Dermis microvascular lymphatic vessel endothelial cell (primary cell): ENCODE data around the gene KCNH8. TPM values are rescaled to one million over a fixed set of nuclear protein-coding genes. Genes with fewer than 3 reads are reported as not detected.

Experiments used
- DNase-seq, 2 donors: peaks; one replicate each; pipeline versions ENCODE4 v3.0.0 to v3.0.0-alpha.2; 2010; ENCODE audit warnings: low read depth in 2 of 2
- total RNA-seq: library from RNA; depleted of rRNA; stranded (reverse); fragments of >200 nt; gene quantifications from 2 replicates; pipeline ENCODE4 v1.2.1, GENCODE V29; 2014

Gene KCNH8
- total RNA-seq, 1 donor from 2014 or later = not detected

DNA sequence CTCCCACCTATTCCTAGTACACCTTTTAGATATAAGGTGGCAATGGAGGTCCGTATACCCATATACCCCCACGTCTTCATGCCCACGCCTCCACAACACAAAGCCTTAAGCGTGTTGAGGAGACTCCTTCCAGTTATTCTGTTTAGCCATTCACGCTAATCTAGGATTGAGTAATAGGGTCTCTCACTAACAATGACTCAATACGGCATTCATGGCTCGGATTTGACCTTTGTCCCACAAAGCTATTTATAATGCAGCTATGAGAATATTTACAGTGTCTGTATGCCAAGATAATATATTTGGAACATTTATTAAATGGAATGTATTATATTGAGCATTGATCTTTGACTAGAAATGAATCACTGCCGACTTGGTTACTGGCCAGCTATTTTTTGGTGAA is 215.8 kb downstream of the KCNH8 start:
- no peak for DNase-seq

- no peak for DNase-seq
Measured at GRCh38 chr3:19365471-19365870, 217.2 kb downstream of the KCNH8 start.

DNA sequence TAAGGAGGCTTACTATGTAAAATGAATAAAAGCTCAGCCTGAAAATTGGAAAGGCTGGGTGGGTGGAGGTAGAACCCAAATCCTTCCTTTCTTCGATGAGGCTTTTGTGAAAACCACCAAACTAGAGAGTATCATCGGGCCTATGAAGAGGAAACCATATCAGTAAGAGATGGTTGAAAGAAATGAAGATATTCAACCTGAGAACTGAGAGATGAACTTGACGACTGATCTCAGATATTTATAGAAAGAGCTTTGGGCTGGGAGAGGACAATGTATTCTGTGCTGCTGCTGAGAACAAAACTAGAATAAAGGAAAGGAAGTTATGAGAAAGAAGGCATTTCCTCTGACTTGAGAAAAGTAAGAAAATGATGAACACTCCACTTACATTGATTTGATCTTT is 236.6 kb downstream of the KCNH8 start:
- no peak for DNase-seq

- DNase-seq = no peak
Measured at GRCh38 chr3:19392150-19392549, 243.8 kb downstream of the KCNH8 start.

- DNase-seq = no peak
Measured at GRCh38 chr3:19394946-19395345, 246.6 kb downstream of the KCNH8 start.

- no peak for DNase-seq
Measured at GRCh38 chr3:19396726-19397125, 248.4 kb downstream of the KCNH8 start.

DNA sequence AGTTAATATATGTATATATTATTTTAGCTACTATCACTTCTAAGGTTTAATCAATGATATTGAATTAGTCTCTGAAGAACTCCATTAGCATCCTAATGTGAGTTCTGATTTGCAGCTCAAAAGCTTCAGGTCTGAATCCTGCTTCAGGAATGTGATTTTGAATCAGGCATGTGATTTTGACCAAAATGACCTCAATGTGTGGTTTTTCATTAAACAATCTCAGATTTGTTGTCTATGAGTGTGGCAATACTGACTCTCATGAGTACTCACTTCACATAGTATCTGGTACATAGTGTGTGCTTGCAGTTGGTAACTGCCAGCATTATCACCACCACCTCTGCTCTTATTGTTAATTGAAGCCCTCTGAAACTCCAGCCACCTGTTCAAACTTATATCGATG is 251.0 kb downstream of the KCNH8 start:
- DNase-seq = no peak

DNA sequence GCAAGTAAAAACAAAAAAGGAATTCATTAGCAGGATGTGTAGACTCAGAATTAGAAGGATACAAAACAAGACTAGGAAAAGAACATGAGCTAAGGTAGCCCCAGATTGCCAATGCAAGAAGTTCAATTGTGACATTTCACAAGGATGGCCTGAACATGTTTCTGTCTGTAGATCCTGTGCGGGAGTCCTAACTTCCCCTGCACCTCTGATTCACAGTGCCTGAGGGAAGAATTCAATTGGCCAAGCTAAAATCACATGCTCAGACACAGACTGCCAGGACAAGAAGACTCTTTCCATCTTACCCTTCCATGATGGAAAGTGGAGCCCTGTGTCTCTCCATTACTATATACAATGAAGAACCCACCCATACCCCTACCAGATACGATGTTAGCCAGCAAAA is 251.5 kb downstream of the KCNH8 start:
- no peak for DNase-seq

DNA sequence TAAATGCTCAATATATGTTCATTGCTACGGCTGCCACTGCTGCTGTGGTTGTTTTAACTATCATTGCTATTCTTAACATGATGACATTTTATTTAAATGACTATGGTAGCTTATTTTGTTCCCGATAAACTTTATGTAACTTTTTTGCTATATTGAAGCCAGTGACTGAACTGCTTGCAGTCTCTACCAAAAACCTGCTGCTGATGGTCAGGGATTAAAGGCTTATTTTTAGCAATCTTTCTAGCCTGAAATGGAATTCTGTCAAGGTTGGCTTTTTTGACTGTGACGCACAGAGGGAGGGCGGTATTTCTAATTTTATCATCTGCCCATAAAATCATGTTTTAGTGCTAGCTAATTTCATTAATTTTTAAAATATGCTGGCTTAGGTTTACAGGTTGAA is 271.8 kb downstream of the KCNH8 start:
- DNase-seq = no peak

GRCh38 chr3:19425825-19426224 is 277.5 kb downstream of the KCNH8 start:
- no peak for DNase-seq

DNA sequence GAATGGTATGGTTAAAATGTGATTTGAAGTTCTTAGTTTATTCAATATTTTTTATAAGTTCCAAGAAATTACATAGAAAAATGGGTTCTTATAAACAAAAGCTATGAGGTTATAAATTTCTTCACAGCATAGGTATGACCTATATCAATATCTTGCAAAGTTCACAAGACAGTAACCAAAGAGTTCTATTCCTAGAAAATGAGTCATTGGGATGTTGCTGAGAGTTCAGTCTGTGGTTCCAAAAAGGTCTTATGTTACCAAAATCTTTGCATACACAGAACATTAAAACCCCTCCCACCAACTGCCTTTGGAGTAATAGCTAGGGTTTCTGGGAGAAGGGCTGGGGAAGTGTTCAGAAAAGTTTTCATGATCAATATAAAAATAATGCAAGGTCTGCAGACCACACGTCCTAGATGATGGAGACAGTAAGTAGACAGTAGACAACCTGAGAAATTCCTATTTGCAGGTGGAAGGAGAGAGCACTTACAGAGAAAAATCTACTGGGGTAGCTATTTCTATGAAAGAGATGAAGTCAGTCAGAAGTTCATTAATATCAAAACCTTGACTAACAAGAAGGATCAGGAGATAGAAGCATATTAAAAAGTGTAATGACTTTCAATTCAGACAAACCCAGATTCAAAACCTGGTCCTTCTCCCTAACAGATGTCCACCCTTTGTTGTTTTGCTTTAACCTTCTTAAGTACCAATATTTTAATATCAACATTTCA is 279.3 kb downstream of the KCNH8 start:
- DNase-seq = no peak

DNA sequence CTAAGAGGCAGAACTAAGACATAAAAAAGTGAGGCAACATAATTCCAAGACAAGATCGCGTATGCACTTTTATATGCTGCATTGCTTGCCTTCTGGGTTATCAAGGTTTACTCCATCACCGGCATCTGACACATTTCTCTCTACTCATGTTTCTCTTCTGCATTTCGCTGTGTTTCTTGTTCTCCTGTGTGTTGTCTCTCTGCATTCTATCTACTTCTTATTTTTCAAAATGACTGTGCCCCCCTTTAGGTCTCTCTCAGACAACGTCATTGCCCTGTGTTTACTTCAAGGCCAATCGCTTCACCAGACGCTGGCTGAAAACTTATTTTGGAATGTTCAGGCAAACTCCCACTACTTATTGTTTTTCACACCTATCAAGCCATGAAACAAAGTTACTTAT is 280.4 kb downstream of the KCNH8 start:
- no peak for DNase-seq

GRCh38 chr3:19432669-19433068 is 284.4 kb downstream of the KCNH8 start:
- no peak for DNase-seq

GRCh38 chr3:19436746-19437145 is 288.4 kb downstream of the KCNH8 start:
- DNase-seq = no peak

DNA sequence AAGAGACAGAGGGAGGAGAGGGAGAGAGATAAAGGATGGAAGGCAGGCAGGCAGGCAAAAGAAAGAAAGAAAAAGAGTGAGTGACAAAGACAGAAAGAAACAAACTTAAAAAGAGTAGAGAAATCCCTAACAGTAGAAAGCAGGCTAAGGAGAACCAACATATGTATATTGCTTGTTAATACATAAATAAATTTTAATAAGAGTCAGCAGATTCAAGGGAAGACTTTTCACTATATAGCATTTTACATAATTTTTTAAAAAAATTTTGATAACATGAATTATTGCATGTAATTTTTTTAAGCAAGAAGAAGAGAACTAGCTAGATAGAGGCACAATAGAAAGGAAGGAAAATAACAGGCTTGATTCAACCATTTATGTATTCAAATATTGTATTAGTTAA is 291.6 kb downstream of the KCNH8 start:
- DNase-seq = no peak

DNA sequence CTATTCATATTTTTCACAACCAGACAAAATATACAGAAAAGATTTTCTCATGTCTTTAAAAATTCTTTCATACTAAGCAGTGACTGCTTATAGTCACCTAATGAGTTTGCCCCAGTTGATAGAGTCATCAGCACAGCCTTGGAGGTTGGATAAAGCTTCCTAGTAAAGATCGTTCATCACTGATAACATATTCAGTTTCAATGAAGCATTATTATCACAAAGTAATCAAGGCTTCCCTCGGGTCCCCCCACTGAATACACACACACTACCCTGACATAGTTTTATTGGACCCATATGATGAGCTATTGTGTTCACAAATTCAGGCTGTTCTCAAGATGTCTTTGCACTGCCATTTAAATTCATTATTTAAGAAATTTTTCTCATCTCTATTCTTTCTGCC is 297.8 kb downstream of the KCNH8 start:
- DNase-seq = no peak

- no peak for DNase-seq
Measured at GRCh38 chr3:19446687-19447086, 298.4 kb downstream of the KCNH8 start.

DNA sequence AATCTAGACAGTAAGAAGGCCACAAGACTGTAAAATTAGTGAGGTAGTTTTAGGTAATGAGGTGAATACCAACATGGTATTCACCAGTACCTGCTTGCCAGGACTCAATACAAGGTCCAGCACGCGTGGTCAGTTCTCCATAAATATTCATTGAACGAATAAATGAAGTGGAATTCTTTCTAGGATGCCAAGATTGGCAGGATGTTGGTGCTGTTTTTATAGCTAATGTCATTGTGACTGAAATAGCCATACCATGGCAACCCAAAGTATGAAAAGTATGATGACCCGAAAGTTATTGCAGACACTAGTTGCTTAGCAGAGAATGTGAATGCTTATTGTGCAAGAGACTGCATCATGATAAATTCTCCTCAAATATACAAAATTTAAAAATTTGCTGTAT is 307.2 kb downstream of the KCNH8 start:
- DNase-seq = no peak

- DNase-seq = no peak
Measured at GRCh38 chr3:19456738-19457137, 308.4 kb downstream of the KCNH8 start.

DNA sequence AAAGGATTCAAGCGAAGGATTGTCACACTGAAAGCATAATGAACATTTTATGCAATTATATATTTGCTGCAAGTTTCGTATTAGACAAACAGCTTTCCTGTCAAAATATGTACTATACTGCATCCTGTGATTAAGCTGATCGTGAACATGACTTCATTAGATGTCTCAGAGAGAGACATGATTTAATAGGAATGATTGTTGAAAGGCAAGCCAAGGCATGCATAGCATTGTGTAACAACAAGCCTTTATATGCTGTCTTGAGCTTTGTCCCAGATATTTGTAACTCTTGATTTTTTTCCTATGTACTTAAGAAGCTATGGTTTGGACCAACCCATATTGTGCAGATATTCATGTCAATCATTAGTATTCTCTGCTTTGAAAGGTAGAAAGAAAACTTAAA is 309.1 kb downstream of the KCNH8 start:
- DNase-seq = no peak

- no peak for DNase-seq
Measured at GRCh38 chr3:19467761-19468160, 319.5 kb downstream of the KCNH8 start.

- DNase-seq = no peak
Measured at GRCh38 chr3:19471138-19471537, 322.8 kb downstream of the KCNH8 start.

DNA sequence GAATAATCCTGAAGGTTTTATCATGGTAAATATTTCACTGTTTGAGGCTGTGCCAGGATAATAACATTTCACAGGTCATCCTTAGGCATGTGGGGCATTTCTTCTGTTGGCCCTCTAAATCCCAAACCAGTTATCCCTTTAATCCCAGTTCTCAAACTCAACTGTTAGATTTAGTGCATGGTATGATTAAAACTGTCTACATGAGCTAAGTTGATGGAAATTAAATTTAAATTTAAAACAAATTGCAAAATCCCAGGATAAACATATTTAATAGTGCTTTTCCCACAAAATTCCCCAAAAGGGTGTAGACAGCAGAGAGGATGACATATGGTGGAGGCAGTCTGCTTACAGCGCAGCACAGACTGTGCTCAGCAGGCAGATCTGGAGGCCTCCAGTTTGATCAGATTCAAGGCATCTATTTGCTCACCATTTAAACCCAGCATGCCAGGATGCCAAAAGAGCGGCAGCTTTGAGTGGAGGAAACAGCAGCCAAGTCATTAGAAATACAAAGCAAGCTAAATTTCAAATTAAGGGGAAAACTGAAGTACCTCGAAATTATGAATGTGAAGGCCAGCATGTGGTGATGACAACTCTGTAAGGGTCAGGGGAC is 325.8 kb downstream of the KCNH8 start:
- no peak for DNase-seq

DNA sequence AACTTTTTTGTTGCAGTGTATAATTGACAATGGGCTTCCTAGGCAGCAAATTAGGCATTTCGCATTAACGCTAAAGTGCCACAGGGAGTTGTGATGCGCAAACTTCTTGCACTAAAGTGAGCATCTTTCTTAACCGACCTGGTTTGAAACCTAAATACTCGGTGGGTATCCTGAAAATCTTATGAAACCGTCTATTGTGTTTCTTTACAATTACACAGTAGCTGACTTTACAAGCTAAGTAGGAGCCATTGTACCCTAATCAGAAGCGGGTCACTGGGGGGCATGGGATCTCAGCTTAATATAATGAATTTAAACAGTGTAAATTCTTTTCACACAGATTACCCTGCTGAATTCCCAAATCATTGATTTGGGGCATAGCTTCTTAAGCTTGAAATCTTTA is 328.0 kb downstream of the KCNH8 start:
- DNase-seq = no peak
